ENCODE measurements around the gene SIRT5. TPM values are rescaled to one million over a fixed set of nuclear protein-coding genes. Genes with fewer than 3 reads are reported as not detected.

SIRT5 gene
- total and polyA plus RNA-seq, 2 donors (not counting 1 experiment from before 2014, with no cell fraction given): 8.1 to 16.3 TPM

DNA sequence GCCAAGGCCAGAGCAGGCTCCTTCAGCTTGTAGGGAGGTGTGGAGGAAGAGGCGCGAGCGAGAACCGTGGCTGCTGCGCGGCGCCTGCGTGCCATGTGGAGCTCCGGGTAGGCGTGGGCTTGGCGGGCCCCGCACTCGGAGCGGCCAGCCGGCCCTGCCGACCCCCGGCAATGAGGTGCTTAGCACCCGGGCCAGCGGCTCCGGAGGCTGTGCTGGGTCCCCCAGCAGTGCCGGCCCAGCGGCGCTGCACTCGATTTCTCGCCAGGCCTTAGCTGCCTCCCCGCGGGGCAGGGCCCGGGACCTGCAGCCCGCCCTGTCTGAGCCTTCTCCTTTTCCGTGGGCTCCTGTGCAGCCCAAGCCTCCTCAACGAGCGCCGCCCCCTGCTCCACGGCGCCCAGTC is 32.9 kb upstream of the SIRT5 start:
- Histone ChIP-seq H3K9me3 (ENCODE audit: control extremely low read depth in 1 of 3, control insufficient read depth in 2 of 3, insufficient read depth in 1 of 3, low read length in 2 of 3) (no peaks in the 10 kb centered on the region), H3K79me2 (ENCODE audit: control insufficient read depth, insufficient read depth, low read length) (no peaks in the 10 kb centered on the region), H3K4me3 (ENCODE audit: control extremely low read depth in 1 of 5, extremely low read depth in 1 of 5, insufficient read depth in 1 of 5, low read depth in 2 of 5, low read length in 4 of 5) (no peak overlapping the region), H3K36me3 (replicated peaks in 1 of 2; ENCODE audit: control extremely low read depth in 1 of 2, control insufficient read depth in 1 of 2, extremely low read depth in 1 of 2, insufficient read depth in 2 of 2, low read length in 1 of 2) (no peaks in the 10 kb centered on the region), H3K4me2 (replicated peaks; ENCODE audit: low read depth, low read length, poor library complexity, severe bottlenecking) (no peak overlapping the region), H3K9ac (ENCODE audit: low read length) (no peak overlapping the region), H4K20me1 (ENCODE audit: control insufficient read depth, insufficient read depth, low read length, poor library complexity, severe bottlenecking) (no peaks in the 10 kb centered on the region), H3K27me3 (replicated peaks in 1 of 4; ENCODE audit: control extremely low read depth in 1 of 4, control insufficient read depth in 3 of 4, insufficient read depth in 4 of 4, low read length in 3 of 4) (no peaks in the 10 kb centered on the region), H2AFZ (ENCODE audit: insufficient read depth, low read depth, low read length, poor library complexity, severe bottlenecking) (no peak overlapping the region), H3K27ac (ENCODE audit: low read length in 2 of 2) (no peak overlapping the region), H3K4me1 (ENCODE audit: control insufficient read depth in 2 of 2, insufficient read depth in 2 of 2, low read length in 2 of 2) (peaks cover 6 to 8% of the 10 kb centered on the region in 2 donors)
- Mint-ChIP-seq H3K4me3 (no peak overlapping the region), H3K27me3 (no peaks in the 10 kb centered on the region), H3K27ac (no peak overlapping the region), H3K9me3 (ENCODE audit: insufficient read depth) (no peaks in the 10 kb centered on the region), H3K4me1 (peaks cover 17% of the 10 kb centered on the region)
- TF ChIP-seq, protein P1, sequence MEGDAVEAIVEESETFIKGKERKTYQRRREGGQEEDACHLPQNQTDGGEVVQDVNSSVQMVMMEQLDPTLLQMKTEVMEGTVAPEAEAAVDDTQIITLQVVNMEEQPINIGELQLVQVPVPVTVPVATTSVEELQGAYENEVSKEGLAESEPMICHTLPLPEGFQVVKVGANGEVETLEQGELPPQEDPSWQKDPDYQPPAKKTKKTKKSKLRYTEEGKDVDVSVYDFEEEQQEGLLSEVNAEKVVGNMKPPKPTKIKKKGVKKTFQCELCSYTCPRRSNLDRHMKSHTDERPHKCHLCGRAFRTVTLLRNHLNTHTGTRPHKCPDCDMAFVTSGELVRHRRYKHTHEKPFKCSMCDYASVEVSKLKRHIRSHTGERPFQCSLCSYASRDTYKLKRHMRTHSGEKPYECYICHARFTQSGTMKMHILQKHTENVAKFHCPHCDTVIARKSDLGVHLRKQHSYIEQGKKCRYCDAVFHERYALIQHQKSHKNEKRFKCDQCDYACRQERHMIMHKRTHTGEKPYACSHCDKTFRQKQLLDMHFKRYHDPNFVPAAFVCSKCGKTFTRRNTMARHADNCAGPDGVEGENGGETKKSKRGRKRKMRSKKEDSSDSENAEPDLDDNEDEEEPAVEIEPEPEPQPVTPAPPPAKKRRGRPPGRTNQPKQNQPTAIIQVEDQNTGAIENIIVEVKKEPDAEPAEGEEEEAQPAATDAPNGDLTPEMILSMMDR (IDR thresholded peaks at IDR 0.05): no peak
- TF ChIP-seq EZH2 (IDR thresholded peaks at IDR 0.05; ENCODE audit: borderline replicate concordance, insufficient read depth, low read depth, low read length, poor library complexity, severe bottlenecking): no peak
- no peak for DNase-seq
- ChIA-PET CTCF (interaction anchor here (1.0 to 1.3 kb wide), 2 partner anchors 33 kb away, joined by 3 to 4 read pairs; partner anchors contain the start of gene SIRT5), POLR2A (no interaction called here)
- intact Hi-C loops (cut with micrococcal nuclease): no loop called here
- ATAC-seq (ENCODE audit: low read depth): no peak
- 95% methylated on average over 35 of the region's 35 CpGs for WGBS (ENCODE audit: insufficient coverage)

DNA sequence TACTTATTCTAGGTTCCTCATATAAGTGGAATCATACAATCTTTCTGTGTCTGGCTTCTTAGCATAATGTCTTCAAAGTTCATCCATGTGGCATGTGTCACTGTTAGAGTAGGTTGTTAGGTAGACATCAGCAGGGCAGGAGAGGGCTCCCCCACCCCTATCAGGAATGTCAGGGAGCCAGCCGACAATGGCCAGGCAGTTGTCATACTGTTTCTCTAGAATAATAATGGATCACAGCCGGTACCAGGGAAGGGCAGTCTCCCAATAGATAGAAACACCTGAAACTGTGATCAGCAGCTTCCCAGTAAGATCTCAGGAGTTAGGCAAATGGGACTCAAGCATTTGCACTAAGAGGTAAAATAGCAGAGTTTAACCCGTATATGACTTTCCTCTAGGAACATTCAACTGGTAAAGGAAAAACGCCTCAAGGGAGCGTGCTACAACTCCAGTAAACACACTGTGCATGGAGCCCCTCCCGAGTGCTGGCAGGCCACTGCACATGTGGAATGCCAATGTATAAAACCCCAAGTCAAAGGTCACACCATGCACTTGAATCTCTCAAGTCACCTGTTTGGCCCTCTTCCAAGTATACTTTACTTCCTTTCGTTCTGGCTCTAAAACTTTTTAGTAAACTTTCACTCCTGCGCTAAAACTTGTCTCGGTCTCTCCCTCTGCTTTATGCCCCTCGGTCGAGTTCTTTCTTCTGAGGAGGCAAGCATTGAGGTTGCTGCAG is 29.8 kb upstream of the SIRT5 start:
- Mint-ChIP-seq H3K27ac (no peak overlapping the region), H3K4me3 (no peak overlapping the region), H3K27me3 (no peaks in the 10 kb centered on the region), H3K9me3 (ENCODE audit: insufficient read depth) (no peaks in the 10 kb centered on the region), H3K4me1 (peaks cover 9% of the 10 kb centered on the region)
- DNase-seq: no peak
- H3K4me3 ChIP-seq (ENCODE audit: control extremely low read depth in 1 of 5, extremely low read depth in 1 of 5, insufficient read depth in 1 of 5, low read depth in 2 of 5, low read length in 4 of 5): no peak overlapping the region
- H3K9me3 ChIP-seq (ENCODE audit: control extremely low read depth in 1 of 3, control insufficient read depth in 2 of 3, insufficient read depth in 1 of 3, low read length in 2 of 3): no peaks in the 10 kb centered on the region
- ChIA-PET CTCF (no interaction called here), POLR2A (no interaction called here)
- no peak overlapping the region for H3K9ac ChIP-seq (ENCODE audit: low read length)
- no peaks in the 10 kb centered on the region for H3K27me3 ChIP-seq (replicated peaks in 1 of 4; ENCODE audit: control extremely low read depth in 1 of 4, control insufficient read depth in 3 of 4, insufficient read depth in 4 of 4, low read length in 3 of 4)
- 89% methylated on average over 9 of the region's 11 CpGs for WGBS (ENCODE audit: insufficient coverage)
- no peak overlapping the region for H2AFZ ChIP-seq (ENCODE audit: insufficient read depth, low read depth, low read length, poor library complexity, severe bottlenecking)
- TF ChIP-seq, protein P1 (IDR thresholded peaks at IDR 0.05): no peak
- TF ChIP-seq EZH2 (IDR thresholded peaks at IDR 0.05; ENCODE audit: borderline replicate concordance, insufficient read depth, low read depth, low read length, poor library complexity, severe bottlenecking): no peak
- H3K27ac ChIP-seq (ENCODE audit: low read length in 2 of 2): no peak overlapping the region
- H4K20me1 ChIP-seq (ENCODE audit: control insufficient read depth, insufficient read depth, low read length, poor library complexity, severe bottlenecking): no peaks in the 10 kb centered on the region
- H3K4me1 ChIP-seq (ENCODE audit: control insufficient read depth in 2 of 2, insufficient read depth in 2 of 2, low read length in 2 of 2): peaks cover 7 to 14% of the 10 kb centered on the region in 2 donors
- no peaks in the 10 kb centered on the region for H3K36me3 ChIP-seq (replicated peaks in 1 of 2; ENCODE audit: control extremely low read depth in 1 of 2, control insufficient read depth in 1 of 2, extremely low read depth in 1 of 2, insufficient read depth in 2 of 2, low read length in 1 of 2)
- H3K79me2 ChIP-seq (ENCODE audit: control insufficient read depth, insufficient read depth, low read length): no peaks in the 10 kb centered on the region
- H3K4me2 ChIP-seq (replicated peaks; ENCODE audit: low read depth, low read length, poor library complexity, severe bottlenecking): no peak overlapping the region
- intact Hi-C loops (cut with micrococcal nuclease): no loop called here
- no peak for ATAC-seq (ENCODE audit: low read depth)

Measured in B cell (primary cell).